HCT116 (cell line): ENCODE results near the gene CCDC181. TPM values are rescaled to one million over a fixed set of nuclear protein-coding genes. Genes with fewer than 3 reads are reported as not detected.

Experiments used
- ATAC-seq: fragments of 200-7000 bp; cut with Tn5 transposase; 2 replicates; pipeline ENCODE4 v1.9.1; 2020; ENCODE audit warnings: mild to moderate bottlenecking, moderate library complexity
- BruUV-seq: library from RNA; stranded (reverse); fragments of 400-500 nt; replicated peaks from 2 replicates; lab custom pipeline; 2021; lab: Mats Ljungman, UMichigan
- CTCF ChIA-PET: fragments of 300-600 bp; sonication (Branson Sonifier 250); formaldehyde crosslinking; loops from one replicate; lab custom pipeline; 2021; ENCODE audit warnings: antibody characterized with exemption; lab: Charles Lee
- POLR2A ChIA-PET: fragments of 300-600, 350-600 bp; sonication (Branson Sonifier 250); formaldehyde crosslinking; loops from one replicate; lab custom pipeline; 2021; ENCODE audit warnings: antibody characterized with exemption; lab: Charles Lee
- RAD21 ChIA-PET, 2 experiments: fragments of 300-600 bp; sonication (Branson Sonifier 250); formaldehyde crosslinking; loops; one replicate each; lab custom pipeline; 2023; ENCODE audit warnings: low total read pairs in 2 of 2; ENCODE audit not compliant: uncharacterized antibody in 2 of 2, unreplicated experiment in 2 of 2, low non-redundant PET in 1 of 2; lab: Charles Lee
- DNase-seq: peaks from one replicate; pipeline ENCODE4 v3.0.0-alpha.2; 2010; ENCODE audit warnings: low read depth, low spot score
- H2AFZ ChIP-seq: fragments of 200-600 bp; shearing (Covaris generic), sonication (generic); 2 replicates; pipeline ENCODE4 v1.6.1; 2017; ENCODE audit warnings: low read depth, mixed run types, mixed read lengths, antibody characterized with exemption, low read length; ENCODE audit not compliant: poor library complexity, severe bottlenecking
- H3K27ac ChIP-seq: 2 replicates; pipeline ENCODE4 v1.5.1; 2012; ENCODE audit warnings: low read depth, low read length
- H3K27me3 ChIP-seq: fragments of 200-600 bp; sonication (generic); 2 replicates; pipeline ENCODE4 v1.6.1; 2016; ENCODE audit warnings: mixed run types, low read length, mixed read lengths; ENCODE audit not compliant: insufficient read depth
- H3K36me3 ChIP-seq, 2 experiments: fragments of 200-500 bp in 1 of 2; fragments of 200-600 bp in 1 of 2; sonication (Bioruptor generic) in 1 of 2; sonication (generic) in 1 of 2; 2 replicates each; pipeline versions ENCODE4 v1.5.1 to v1.6.1; 2014 to 2016; ENCODE audit warnings: low read length in 2 of 2, inconsistent platforms in 1 of 2, mixed read lengths in 1 of 2, mixed run types in 1 of 2; ENCODE audit not compliant: insufficient read depth in 2 of 2, control insufficient read depth in 1 of 2
- H3K4me1 ChIP-seq, 2 experiments: fragments of 200-600 bp in 1 of 2; sonication (generic) in 1 of 2; 2 replicates each; pipeline versions ENCODE4 v1.5.1 to v1.6.1; 2012 to 2017; ENCODE audit warnings: low read length in 2 of 2, inconsistent platforms in 1 of 2, mild to moderate bottlenecking in 1 of 2, mixed read lengths in 1 of 2, mixed run types in 1 of 2, moderate library complexity in 1 of 2; ENCODE audit not compliant: insufficient read depth in 2 of 2, control insufficient read depth in 1 of 2
- H3K4me2 ChIP-seq: fragments of 200-600 bp; sonication (generic); 2 replicates; pipeline ENCODE4 v1.6.1; 2017; ENCODE audit warnings: mixed run types, low read length, mixed read lengths
- H3K4me3 ChIP-seq, 2 experiments: fragments of 200-600 bp in 1 of 2; sonication (generic) in 1 of 2; replicated peaks in 1 of 2; 2 replicates each; pipeline ENCODE4 v1.5.1; 2011 to 2016; ENCODE audit warnings: low read length in 2 of 2, control low read depth in 1 of 2, low read depth in 1 of 2, mild to moderate bottlenecking in 1 of 2, mixed read lengths in 1 of 2, mixed run types in 1 of 2
- H3K79me2 ChIP-seq: fragments of 200-600 bp; sonication (generic); 2 replicates; pipeline ENCODE4 v1.6.1; 2017; ENCODE audit warnings: mild to moderate bottlenecking, mixed run types, low read length, moderate library complexity, mixed read lengths; ENCODE audit not compliant: insufficient read depth
- H3K9ac ChIP-seq: fragments of 200-600 bp; sonication (generic); 2 replicates; pipeline ENCODE4 v1.6.1; 2016; ENCODE audit warnings: low read length, mixed read lengths
- H3K9me2 ChIP-seq: fragments of 200-600 bp; sonication (generic), shearing (Covaris generic); 2 replicates; pipeline ENCODE4 v1.6.1; 2017; ENCODE audit warnings: mixed run types, mild to moderate bottlenecking, moderate library complexity; ENCODE audit not compliant: insufficient read depth
- H3K9me3 ChIP-seq, 2 experiments: fragments of 200-500 bp in 1 of 2; fragments of 200-600 bp in 1 of 2; sonication (Bioruptor generic) in 1 of 2; sonication (generic) in 1 of 2; 2 replicates each; pipeline ENCODE4 v1.6.1; 2014 to 2017; ENCODE audit warnings: low read length in 2 of 2, mixed read lengths in 2 of 2, inconsistent platforms in 1 of 2, low read depth in 1 of 2, mild to moderate bottlenecking in 1 of 2, mixed run types in 1 of 2, moderate library complexity in 1 of 2; ENCODE audit not compliant: control insufficient read depth in 1 of 2, insufficient read depth in 1 of 2
- H4K20me1 ChIP-seq: fragments of 200-600 bp; sonication (generic), shearing (Covaris generic); 2 replicates; pipeline ENCODE4 v1.6.1; 2017; ENCODE audit warnings: mixed run types, mild to moderate bottlenecking, moderate library complexity; ENCODE audit not compliant: insufficient read depth
- CBX3 ChIP-seq: IDR thresholded peaks from 2 replicates; pipeline ENCODE4 v1.6.1; 2012; ENCODE audit warnings: low read depth
- CEBPB ChIP-seq: IDR thresholded peaks from 2 replicates; pipeline ENCODE4 v1.6.1; 2012; ENCODE audit warnings: low read depth
- EGR1 ChIP-seq: IDR thresholded peaks from 2 replicates; pipeline ENCODE4 v1.6.1; 2012; ENCODE audit warnings: low read depth
- ELF1 ChIP-seq: IDR thresholded peaks from 2 replicates; pipeline ENCODE4 v1.6.1; 2012; ENCODE audit warnings: low read depth, borderline replicate concordance
- EZH2phosphoT487 ChIP-seq: fragments of 200-600 bp; IDR thresholded peaks from 2 replicates; pipeline ENCODE4 v1.6.1; 2018; ENCODE audit warnings: antibody characterized with exemption, borderline replicate concordance
- POLR2A ChIP-seq: IDR thresholded peaks from 2 replicates; pipeline ENCODE4 v1.7.0; 2011; ENCODE audit warnings: borderline replicate concordance; ENCODE audit not compliant: insufficient read depth, insufficient read length; ENCODE audit errors: extremely low read depth
- RAD21 ChIP-seq: IDR thresholded peaks from 2 replicates; pipeline ENCODE4 v1.6.1; 2012; ENCODE audit warnings: low read depth, mild to moderate bottlenecking
- SP1 ChIP-seq: IDR thresholded peaks from 2 replicates; pipeline ENCODE4 v1.6.1; 2012; ENCODE audit warnings: low read depth
- YY1 ChIP-seq: IDR thresholded peaks from 2 replicates; pipeline ENCODE4 v1.6.1; 2011; ENCODE audit warnings: low read length, low read depth, moderate library complexity, mild to moderate bottlenecking; ENCODE audit not compliant: insufficient replicate concordance; ENCODE audit errors: extremely low read depth
- ZNF274 ChIP-seq: fragments of 200-500 bp; sonication (Bioruptor generic); IDR thresholded peaks from 2 replicates; pipeline ENCODE4 v1.6.1; 2014; ENCODE audit warnings: mild to moderate bottlenecking, low read depth, low read length, inconsistent platforms
- intact Hi-C: fragments of 100-400 bp; cut with micrococcal nuclease; formaldehyde crosslinking; loops from 2 replicates; pipeline ENCODE4 v1.10.0; 2022
- total RNA-seq: library from RNA; stranded (reverse); gene quantifications from one replicate; pipeline ENCODE4 v1.2.1, GENCODE V29; 2021; ENCODE audit not compliant: unreplicated experiment
- TF ChIP-seq, protein P1 (sequence below): IDR thresholded peaks from 2 replicates; pipeline ENCODE4 v1.6.1; 2012
- TF ChIP-seq, protein P2 (sequence below): IDR thresholded peaks from 2 replicates; pipeline ENCODE4 v1.6.1; 2011; ENCODE audit warnings: mild to moderate bottlenecking, low read length, moderate library complexity; ENCODE audit not compliant: insufficient replicate concordance; ENCODE audit errors: extremely low read depth
- TF ChIP-seq, protein P3 (sequence below): IDR thresholded peaks from 2 replicates; pipeline ENCODE4 v1.6.1; 2012

The CCDC181 gene
- total RNA-seq, 1 experiment from 2014 or later = not detected

DNA sequence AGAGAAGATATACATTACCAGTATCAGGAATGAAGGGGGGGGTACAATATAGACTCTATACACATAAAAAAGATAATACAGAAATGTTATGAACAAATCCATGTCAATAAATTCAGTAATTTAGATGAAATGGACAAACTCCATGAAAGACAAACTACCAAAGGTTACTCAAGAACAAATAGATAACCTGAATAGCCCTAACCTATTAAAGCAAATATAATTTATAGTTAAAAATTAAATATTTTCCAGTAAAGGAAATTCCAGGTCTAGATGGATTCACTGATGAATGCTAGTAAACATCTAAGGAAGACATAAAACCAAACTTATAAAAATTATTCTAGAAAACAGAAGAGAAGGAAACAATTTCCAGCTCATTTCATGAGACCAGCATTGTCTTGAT, 46.1 kb downstream of the CCDC181 start:
- TF ChIP-seq, protein P1, sequence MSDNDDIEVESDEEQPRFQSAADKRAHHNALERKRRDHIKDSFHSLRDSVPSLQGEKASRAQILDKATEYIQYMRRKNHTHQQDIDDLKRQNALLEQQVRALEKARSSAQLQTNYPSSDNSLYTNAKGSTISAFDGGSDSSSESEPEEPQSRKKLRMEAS = no peak
- TF ChIP-seq SP1 (no peak), ELF1 (no peak), ZNF274 (no peak), RAD21 (no peak), YY1 (no peak), POLR2A (no peak), CBX3 (no peak), EZH2phosphoT487 (no peak), EGR1 (no peak), CEBPB (no peak)
- TF ChIP-seq, protein P2, sequence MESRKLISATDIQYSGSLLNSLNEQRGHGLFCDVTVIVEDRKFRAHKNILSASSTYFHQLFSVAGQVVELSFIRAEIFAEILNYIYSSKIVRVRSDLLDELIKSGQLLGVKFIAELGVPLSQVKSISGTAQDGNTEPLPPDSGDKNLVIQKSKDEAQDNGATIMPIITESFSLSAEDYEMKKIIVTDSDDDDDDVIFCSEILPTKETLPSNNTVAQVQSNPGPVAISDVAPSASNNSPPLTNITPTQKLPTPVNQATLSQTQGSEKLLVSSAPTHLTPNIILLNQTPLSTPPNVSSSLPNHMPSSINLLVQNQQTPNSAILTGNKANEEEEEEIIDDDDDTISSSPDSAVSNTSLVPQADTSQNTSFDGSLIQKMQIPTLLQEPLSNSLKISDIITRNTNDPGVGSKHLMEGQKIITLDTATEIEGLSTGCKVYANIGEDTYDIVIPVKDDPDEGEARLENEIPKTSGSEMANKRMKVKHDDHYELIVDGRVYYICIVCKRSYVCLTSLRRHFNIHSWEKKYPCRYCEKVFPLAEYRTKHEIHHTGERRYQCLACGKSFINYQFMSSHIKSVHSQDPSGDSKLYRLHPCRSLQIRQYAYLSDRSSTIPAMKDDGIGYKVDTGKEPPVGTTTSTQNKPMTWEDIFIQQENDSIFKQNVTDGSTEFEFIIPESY = no peak
- TF ChIP-seq, protein P3, sequence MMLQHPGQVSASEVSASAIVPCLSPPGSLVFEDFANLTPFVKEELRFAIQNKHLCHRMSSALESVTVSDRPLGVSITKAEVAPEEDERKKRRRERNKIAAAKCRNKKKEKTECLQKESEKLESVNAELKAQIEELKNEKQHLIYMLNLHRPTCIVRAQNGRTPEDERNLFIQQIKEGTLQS = no peak

More for the DNA sequence above, 46.1 kb downstream of the CCDC181 start:
- intact Hi-C loops = no loop called here
- Histone ChIP-seq H3K4me2 (no peak overlapping the region), H3K27ac (no peak overlapping the region), H3K27me3 (no peaks in the 10 kb centered on the region), H3K79me2 (no peaks in the 10 kb centered on the region), H3K9ac (no peak overlapping the region), H3K9me3 (no peaks in the 10 kb centered on the region), H3K4me3 (no peak overlapping the region), H3K4me1 (no peaks in the 10 kb centered on the region), H4K20me1 (no peaks in the 10 kb centered on the region), H3K36me3 (peaks cover 13 to 44% of the 10 kb centered on the region in 2 experiments), H2AFZ (no peak overlapping the region), H3K9me2 (no peaks in the 10 kb centered on the region)
- ATAC-seq = no peak
- ChIA-PET RAD21 (no interaction called here), CTCF (no interaction called here), POLR2A (no interaction called here)
- no TSS peak for BruUV-seq
- no peak for DNase-seq
